HCT116 (cell line): ENCODE measurements around the gene TMEM151A. TPM values are rescaled to one million over a fixed set of nuclear protein-coding genes. Genes with fewer than 3 reads are reported as not detected.
A peak's percentile ranks its signal among the peaks of the same experiment; 100 is the strongest.

Source experiments
- ATAC-seq: fragments of 200-7000 bp; cut with Tn5 transposase; 2 replicates; pipeline ENCODE4 v1.9.1; 2020; ENCODE audit warnings: mild to moderate bottlenecking, moderate library complexity
- BruUV-seq: library from RNA; stranded (reverse); fragments of 400-500 nt; replicated peaks from 2 replicates; lab custom pipeline; 2021; lab: Mats Ljungman, UMichigan
- CTCF ChIA-PET: fragments of 300-600 bp; sonication (Branson Sonifier 250); formaldehyde crosslinking; loops from one replicate; lab custom pipeline; 2021; ENCODE audit warnings: antibody characterized with exemption; lab: Charles Lee
- POLR2A ChIA-PET: fragments of 300-600, 350-600 bp; sonication (Branson Sonifier 250); formaldehyde crosslinking; loops from one replicate; lab custom pipeline; 2021; ENCODE audit warnings: antibody characterized with exemption; lab: Charles Lee
- RAD21 ChIA-PET, 2 experiments: fragments of 300-600 bp; sonication (Branson Sonifier 250); formaldehyde crosslinking; loops; one replicate each; lab custom pipeline; 2023; ENCODE audit warnings: low total read pairs in 2 of 2; ENCODE audit not compliant: uncharacterized antibody in 2 of 2, unreplicated experiment in 2 of 2, low non-redundant PET in 1 of 2; lab: Charles Lee
- DNase-seq: peaks from one replicate; pipeline ENCODE4 v3.0.0-alpha.2; 2010; ENCODE audit warnings: low read depth, low spot score
- H2AFZ ChIP-seq: fragments of 200-600 bp; shearing (Covaris generic), sonication (generic); 2 replicates; pipeline ENCODE4 v1.6.1; 2017; ENCODE audit warnings: low read depth, mixed run types, mixed read lengths, antibody characterized with exemption, low read length; ENCODE audit not compliant: poor library complexity, severe bottlenecking
- H3K27ac ChIP-seq: 2 replicates; pipeline ENCODE4 v1.5.1; 2012; ENCODE audit warnings: low read depth, low read length
- H3K27me3 ChIP-seq: fragments of 200-600 bp; sonication (generic); 2 replicates; pipeline ENCODE4 v1.6.1; 2016; ENCODE audit warnings: mixed run types, low read length, mixed read lengths; ENCODE audit not compliant: insufficient read depth
- H3K36me3 ChIP-seq, 2 experiments: fragments of 200-500 bp in 1 of 2; fragments of 200-600 bp in 1 of 2; sonication (Bioruptor generic) in 1 of 2; sonication (generic) in 1 of 2; 2 replicates each; pipeline versions ENCODE4 v1.5.1 to v1.6.1; 2014 to 2016; ENCODE audit warnings: low read length in 2 of 2, inconsistent platforms in 1 of 2, mixed read lengths in 1 of 2, mixed run types in 1 of 2; ENCODE audit not compliant: insufficient read depth in 2 of 2, control insufficient read depth in 1 of 2
- H3K4me1 ChIP-seq, 2 experiments: fragments of 200-600 bp in 1 of 2; sonication (generic) in 1 of 2; 2 replicates each; pipeline versions ENCODE4 v1.5.1 to v1.6.1; 2012 to 2017; ENCODE audit warnings: low read length in 2 of 2, inconsistent platforms in 1 of 2, mild to moderate bottlenecking in 1 of 2, mixed read lengths in 1 of 2, mixed run types in 1 of 2, moderate library complexity in 1 of 2; ENCODE audit not compliant: insufficient read depth in 2 of 2, control insufficient read depth in 1 of 2
- H3K4me2 ChIP-seq: fragments of 200-600 bp; sonication (generic); 2 replicates; pipeline ENCODE4 v1.6.1; 2017; ENCODE audit warnings: mixed run types, low read length, mixed read lengths
- H3K4me3 ChIP-seq, 2 experiments: fragments of 200-600 bp in 1 of 2; sonication (generic) in 1 of 2; replicated peaks in 1 of 2; 2 replicates each; pipeline ENCODE4 v1.5.1; 2011 to 2016; ENCODE audit warnings: low read length in 2 of 2, control low read depth in 1 of 2, low read depth in 1 of 2, mild to moderate bottlenecking in 1 of 2, mixed read lengths in 1 of 2, mixed run types in 1 of 2
- H3K79me2 ChIP-seq: fragments of 200-600 bp; sonication (generic); 2 replicates; pipeline ENCODE4 v1.6.1; 2017; ENCODE audit warnings: mild to moderate bottlenecking, mixed run types, low read length, moderate library complexity, mixed read lengths; ENCODE audit not compliant: insufficient read depth
- H3K9ac ChIP-seq: fragments of 200-600 bp; sonication (generic); 2 replicates; pipeline ENCODE4 v1.6.1; 2016; ENCODE audit warnings: low read length, mixed read lengths
- H3K9me2 ChIP-seq: fragments of 200-600 bp; sonication (generic), shearing (Covaris generic); 2 replicates; pipeline ENCODE4 v1.6.1; 2017; ENCODE audit warnings: mixed run types, mild to moderate bottlenecking, moderate library complexity; ENCODE audit not compliant: insufficient read depth
- H3K9me3 ChIP-seq, 2 experiments: fragments of 200-500 bp in 1 of 2; fragments of 200-600 bp in 1 of 2; sonication (Bioruptor generic) in 1 of 2; sonication (generic) in 1 of 2; 2 replicates each; pipeline ENCODE4 v1.6.1; 2014 to 2017; ENCODE audit warnings: low read length in 2 of 2, mixed read lengths in 2 of 2, inconsistent platforms in 1 of 2, low read depth in 1 of 2, mild to moderate bottlenecking in 1 of 2, mixed run types in 1 of 2, moderate library complexity in 1 of 2; ENCODE audit not compliant: control insufficient read depth in 1 of 2, insufficient read depth in 1 of 2
- H4K20me1 ChIP-seq: fragments of 200-600 bp; sonication (generic), shearing (Covaris generic); 2 replicates; pipeline ENCODE4 v1.6.1; 2017; ENCODE audit warnings: mixed run types, mild to moderate bottlenecking, moderate library complexity; ENCODE audit not compliant: insufficient read depth
- CBX3 ChIP-seq: IDR thresholded peaks from 2 replicates; pipeline ENCODE4 v1.6.1; 2012; ENCODE audit warnings: low read depth
- CEBPB ChIP-seq: IDR thresholded peaks from 2 replicates; pipeline ENCODE4 v1.6.1; 2012; ENCODE audit warnings: low read depth
- ELF1 ChIP-seq: IDR thresholded peaks from 2 replicates; pipeline ENCODE4 v1.6.1; 2012; ENCODE audit warnings: low read depth, borderline replicate concordance
- EZH2 ChIP-seq: fragments of 200-600 bp; sonication (generic); IDR thresholded peaks from 2 replicates; pipeline ENCODE4 v1.6.1; 2017; ENCODE audit warnings: antibody characterized with exemption, mixed run types
- FOSL1 ChIP-seq: IDR thresholded peaks from 2 replicates; pipeline ENCODE4 v1.6.1; 2012; ENCODE audit warnings: low read depth
- JUND ChIP-seq: IDR thresholded peaks from 2 replicates; pipeline ENCODE4 v1.6.1; 2012
- POLR2A ChIP-seq: IDR thresholded peaks from 2 replicates; pipeline ENCODE4 v1.7.0; 2011; ENCODE audit warnings: borderline replicate concordance; ENCODE audit not compliant: insufficient read depth, insufficient read length; ENCODE audit errors: extremely low read depth
- POLR2AphosphoS5 ChIP-seq: IDR thresholded peaks from 2 replicates; pipeline ENCODE4 v1.6.1; 2011; ENCODE audit warnings: mild to moderate bottlenecking, low read depth, low read length, moderate library complexity
- SIN3A ChIP-seq: IDR thresholded peaks from 2 replicates; pipeline ENCODE4 v1.6.1; 2012; ENCODE audit warnings: low read depth
- TCF7L2 ChIP-seq: IDR thresholded peaks from 2 replicates; pipeline ENCODE4 v1.7.0; 2011; ENCODE audit warnings: borderline replicate concordance, inconsistent platforms; ENCODE audit not compliant: insufficient read depth, insufficient read length; ENCODE audit errors: extremely low read depth
- YY1 ChIP-seq: IDR thresholded peaks from 2 replicates; pipeline ENCODE4 v1.6.1; 2011; ENCODE audit warnings: low read length, low read depth, moderate library complexity, mild to moderate bottlenecking; ENCODE audit not compliant: insufficient replicate concordance; ENCODE audit errors: extremely low read depth
- ZFX ChIP-seq: fragments of 450-650 bp; IDR thresholded peaks from 2 replicates; pipeline ENCODE4 v1.6.1; 2017
- intact Hi-C: fragments of 100-400 bp; cut with micrococcal nuclease; formaldehyde crosslinking; loops from 2 replicates; pipeline ENCODE4 v1.10.0; 2022
- total RNA-seq: library from RNA; stranded (reverse); gene quantifications from one replicate; pipeline ENCODE4 v1.2.1, GENCODE V29; 2021; ENCODE audit not compliant: unreplicated experiment
- TF ChIP-seq, protein P1 (sequence below): IDR thresholded peaks from 2 replicates; pipeline ENCODE4 v1.6.1; 2012; ENCODE audit warnings: low read depth

Gene TMEM151A
- total RNA-seq, 1 experiment from 2014 or later, result 5.9 TPM

DNA sequence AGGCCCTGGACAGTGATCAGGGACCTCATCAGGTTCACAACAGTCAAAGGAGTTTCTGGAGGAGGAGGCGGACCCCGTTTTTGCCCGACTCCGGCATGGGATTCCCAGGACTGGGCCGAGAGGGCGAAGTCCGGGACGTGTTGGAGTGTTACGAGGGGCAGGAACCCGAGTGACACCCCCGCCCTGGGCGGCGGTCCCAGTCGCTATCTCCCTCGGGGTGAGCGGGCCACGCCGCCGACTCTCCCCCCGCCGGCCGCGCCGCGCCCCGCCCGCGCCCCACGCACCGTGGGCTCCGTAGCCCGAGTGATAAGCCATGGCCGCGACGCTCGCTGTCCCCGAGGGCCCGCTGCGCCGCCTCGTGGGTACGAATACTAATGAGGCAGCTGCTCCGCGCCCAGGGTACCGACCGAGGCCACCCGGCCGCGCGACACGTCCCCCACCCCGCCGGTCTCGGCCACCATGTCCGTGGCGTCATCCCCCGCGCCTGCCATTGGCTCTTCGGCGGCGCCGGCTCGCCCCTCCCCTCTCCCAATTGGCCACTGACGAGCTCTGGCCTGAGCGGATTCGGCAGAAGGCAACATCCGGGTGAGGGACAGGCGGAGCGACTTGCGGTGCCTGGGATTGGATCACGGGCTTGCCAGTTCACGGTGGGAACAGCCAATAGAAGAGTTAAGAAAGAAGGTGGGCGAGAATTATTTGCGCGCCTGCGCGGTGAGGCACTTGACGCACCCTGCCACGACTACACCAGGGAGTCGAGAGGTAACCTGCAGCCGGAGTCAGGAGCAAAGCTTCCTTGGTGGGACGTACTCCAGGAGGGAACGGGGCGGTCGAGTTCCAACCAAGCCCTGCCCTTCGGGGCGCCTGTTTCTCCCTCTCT lies 2.8 kb upstream of the TMEM151A start, which contains the start of gene YIF1A:
YIF1A (minus strand) TSS at position 473 of the 877 bp plus-strand sequence; CDS start at position 315, 158 bp downstream.
- Histone ChIP-seq H4K20me1 (no peaks in the 10 kb centered on the region), H3K27me3 (no peaks in the 10 kb centered on the region), H2AFZ (no peak within 1 kb of the TSS), H3K4me2 (peak within 1 kb of the TSS; percentile 99), H3K27ac (peak within 1 kb of the TSS; percentile 76), H3K4me3 (peak within 1 kb of the TSS; percentile 71 to 96), H3K79me2 (peaks cover 19% of the 10 kb centered on the region), H3K9me3 (no peaks in the 10 kb centered on the region), H3K4me1 (peaks cover 22 to 45% of the 10 kb centered on the region in 2 experiments), H3K9ac (peak within 1 kb of the TSS; percentile 93), H3K9me2 (no peaks in the 10 kb centered on the region), H3K36me3 (no peaks in the 10 kb centered on the region)
- intact Hi-C loops, result loop anchor here (1.0 kb wide), 1 partner anchor 23 kb away; no protein-coding TSS in a partner anchor
- CTCF ChIA-PET, result interaction anchor here (0.6 to 3.4 kb wide), 7 partner anchors 9 to 133 kb away, joined by 3 to 25 read pairs (median 5); partner anchors contain the start of genes RAB1B and RIN1
- no peak for TF ChIP-seq SIN3A
- peak; percentile 63; the same call in 1 of the 2 replicates for TF ChIP-seq ZFX
- TF ChIP-seq POLR2A, result peak; percentile 38
- TF ChIP-seq TCF7L2, result no peak
- TF ChIP-seq CEBPB, result no peak
- no peak for TF ChIP-seq EZH2
- no peak for TF ChIP-seq FOSL1
- TF ChIP-seq JUND, result no peak
- TF ChIP-seq ELF1, result no peak
- TF ChIP-seq, protein P1, sequence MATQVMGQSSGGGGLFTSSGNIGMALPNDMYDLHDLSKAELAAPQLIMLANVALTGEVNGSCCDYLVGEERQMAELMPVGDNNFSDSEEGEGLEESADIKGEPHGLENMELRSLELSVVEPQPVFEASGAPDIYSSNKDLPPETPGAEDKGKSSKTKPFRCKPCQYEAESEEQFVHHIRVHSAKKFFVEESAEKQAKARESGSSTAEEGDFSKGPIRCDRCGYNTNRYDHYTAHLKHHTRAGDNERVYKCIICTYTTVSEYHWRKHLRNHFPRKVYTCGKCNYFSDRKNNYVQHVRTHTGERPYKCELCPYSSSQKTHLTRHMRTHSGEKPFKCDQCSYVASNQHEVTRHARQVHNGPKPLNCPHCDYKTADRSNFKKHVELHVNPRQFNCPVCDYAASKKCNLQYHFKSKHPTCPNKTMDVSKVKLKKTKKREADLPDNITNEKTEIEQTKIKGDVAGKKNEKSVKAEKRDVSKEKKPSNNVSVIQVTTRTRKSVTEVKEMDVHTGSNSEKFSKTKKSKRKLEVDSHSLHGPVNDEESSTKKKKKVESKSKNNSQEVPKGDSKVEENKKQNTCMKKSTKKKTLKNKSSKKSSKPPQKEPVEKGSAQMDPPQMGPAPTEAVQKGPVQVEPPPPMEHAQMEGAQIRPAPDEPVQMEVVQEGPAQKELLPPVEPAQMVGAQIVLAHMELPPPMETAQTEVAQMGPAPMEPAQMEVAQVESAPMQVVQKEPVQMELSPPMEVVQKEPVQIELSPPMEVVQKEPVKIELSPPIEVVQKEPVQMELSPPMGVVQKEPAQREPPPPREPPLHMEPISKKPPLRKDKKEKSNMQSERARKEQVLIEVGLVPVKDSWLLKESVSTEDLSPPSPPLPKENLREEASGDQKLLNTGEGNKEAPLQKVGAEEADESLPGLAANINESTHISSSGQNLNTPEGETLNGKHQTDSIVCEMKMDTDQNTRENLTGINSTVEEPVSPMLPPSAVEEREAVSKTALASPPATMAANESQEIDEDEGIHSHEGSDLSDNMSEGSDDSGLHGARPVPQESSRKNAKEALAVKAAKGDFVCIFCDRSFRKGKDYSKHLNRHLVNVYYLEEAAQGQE, result no peak
- peak; percentile 87 for TF ChIP-seq YY1
- peak; percentile 84 for TF ChIP-seq POLR2AphosphoS5
- TF ChIP-seq CBX3, result no peak
- POLR2A ChIA-PET, result interaction anchor here (0.6 to 2.7 kb wide), 9 partner anchors 9 to 56 kb away, joined by 3 to 18 read pairs (median 5); partner anchors contain the start of genes BRMS1 and RAB1B
- RAD21 ChIA-PET, result interaction anchor here (0.7 to 0.9 kb wide), 2 partner anchors 31 to 1011 kb away, joined by 3 read pairs; no protein-coding TSS in a partner anchor
- BruUV-seq, result no TSS peak
- DNase-seq (peak; percentile 99), ATAC-seq (peak; percentile 94)
